ENCODE measurements around the gene SH3GL1.

SH3GL1 gene

DNA sequence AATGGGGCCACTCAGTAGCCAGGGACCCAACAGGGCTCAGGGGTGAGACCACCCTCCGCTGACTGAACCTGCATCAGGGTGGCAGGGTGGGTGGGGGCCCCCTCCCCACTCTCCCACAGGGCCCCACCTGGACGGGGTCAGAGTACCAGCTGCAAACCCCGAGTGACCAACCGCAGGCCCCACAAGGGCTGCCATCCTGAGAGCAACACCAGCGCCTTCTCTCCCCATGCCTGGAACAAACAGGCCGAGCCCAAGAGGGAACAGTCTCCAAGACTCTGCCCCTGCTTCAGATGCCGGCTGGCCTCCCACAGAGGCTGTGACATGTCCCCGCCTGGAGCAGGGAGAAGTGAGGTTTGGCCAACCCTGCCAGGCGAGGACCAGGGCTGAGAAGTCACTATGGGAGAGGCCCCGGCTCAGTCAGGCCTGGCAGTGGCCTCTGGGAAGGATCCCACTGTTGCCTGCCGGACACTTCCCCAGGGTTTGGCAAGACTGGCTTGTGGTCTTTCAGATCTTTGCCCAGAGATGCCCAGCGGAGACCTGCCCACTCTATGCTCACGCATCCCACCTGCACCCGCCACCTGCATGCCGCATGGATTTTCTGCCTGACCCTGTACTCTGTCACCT lies 29.8 kb downstream of the SH3GL1 start:
- no peak for DNase-seq (ENCODE audit: extremely low spot score)
- POLR2A ChIA-PET: no interaction called here
- CTCF ChIA-PET: interaction anchor here (0.6 to 9.9 kb wide), 14 partner anchors 9 to 154 kb away, joined by 3 to 85 read pairs (median 6); partner anchors contain the start of genes CHAF1A, MPND and SH3GL1
- TF ChIP-seq, protein P1, sequence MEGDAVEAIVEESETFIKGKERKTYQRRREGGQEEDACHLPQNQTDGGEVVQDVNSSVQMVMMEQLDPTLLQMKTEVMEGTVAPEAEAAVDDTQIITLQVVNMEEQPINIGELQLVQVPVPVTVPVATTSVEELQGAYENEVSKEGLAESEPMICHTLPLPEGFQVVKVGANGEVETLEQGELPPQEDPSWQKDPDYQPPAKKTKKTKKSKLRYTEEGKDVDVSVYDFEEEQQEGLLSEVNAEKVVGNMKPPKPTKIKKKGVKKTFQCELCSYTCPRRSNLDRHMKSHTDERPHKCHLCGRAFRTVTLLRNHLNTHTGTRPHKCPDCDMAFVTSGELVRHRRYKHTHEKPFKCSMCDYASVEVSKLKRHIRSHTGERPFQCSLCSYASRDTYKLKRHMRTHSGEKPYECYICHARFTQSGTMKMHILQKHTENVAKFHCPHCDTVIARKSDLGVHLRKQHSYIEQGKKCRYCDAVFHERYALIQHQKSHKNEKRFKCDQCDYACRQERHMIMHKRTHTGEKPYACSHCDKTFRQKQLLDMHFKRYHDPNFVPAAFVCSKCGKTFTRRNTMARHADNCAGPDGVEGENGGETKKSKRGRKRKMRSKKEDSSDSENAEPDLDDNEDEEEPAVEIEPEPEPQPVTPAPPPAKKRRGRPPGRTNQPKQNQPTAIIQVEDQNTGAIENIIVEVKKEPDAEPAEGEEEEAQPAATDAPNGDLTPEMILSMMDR (IDR thresholded peaks at IDR 0.05; ENCODE audit: control extremely low read depth, extremely low read depth, low read depth, missing control alignments): no peak

GRCh38 chr19:4369888-4370260 lies 30.5 kb downstream of the SH3GL1 start:
- TF ChIP-seq, protein P1 (IDR thresholded peaks at IDR 0.05; ENCODE audit: control extremely low read depth, extremely low read depth, low read depth, missing control alignments): peak; percentile 79

GRCh38 chr19:4369109-4369887 lies 31.0 kb downstream of the SH3GL1 start:
- DNase-seq (ENCODE audit: extremely low spot score): peak; percentile 78
- POLR2A ChIA-PET: interaction anchor here (0.9 kb wide), 1 partner anchor 27 kb away, joined by 5 read pairs; the partner anchor contains the start of gene MPND
- CTCF ChIA-PET: interaction anchor here (0.9 to 9.9 kb wide), 11 partner anchors 10 to 156 kb away, joined by 3 to 85 read pairs (median 7); partner anchors contain the start of genes CHAF1A, MPND and SH3GL1
- TF ChIP-seq, protein P1 (IDR thresholded peaks at IDR 0.05; ENCODE audit: control extremely low read depth, extremely low read depth, low read depth, missing control alignments): no peak

More at GRCh38 chr19:4369888-4370260, 30.5 kb downstream of the SH3GL1 start:
- ChIA-PET CTCF (interaction anchor here (0.6 to 9.9 kb wide), 15 partner anchors 9 to 155 kb away, joined by 3 to 85 read pairs (median 5); partner anchors contain the start of genes CHAF1A, MPND and SH3GL1), POLR2A (no interaction called here)
- peak; percentile 71 for DNase-seq (ENCODE audit: extremely low spot score)

- TF ChIP-seq, protein P1 (IDR thresholded peaks at IDR 0.05; ENCODE audit: control extremely low read depth, extremely low read depth, low read depth, missing control alignments): no peak
- DNase-seq (ENCODE audit: extremely low spot score): no peak
- ChIA-PET CTCF (interaction anchor here (0.7 to 9.9 kb wide), 7 partner anchors 9 to 101 kb away, joined by 3 to 85 read pairs (median 8); partner anchors contain the start of genes CHAF1A and SH3GL1), POLR2A (interaction anchor here (0.5 to 0.9 kb wide), 2 partner anchors 26 to 125 kb away, joined by 3 to 5 read pairs; partner anchors contain the start of gene MPND)
Measured at GRCh38 chr19:4368128-4368820, 32.1 kb downstream of the SH3GL1 start.

DNA sequence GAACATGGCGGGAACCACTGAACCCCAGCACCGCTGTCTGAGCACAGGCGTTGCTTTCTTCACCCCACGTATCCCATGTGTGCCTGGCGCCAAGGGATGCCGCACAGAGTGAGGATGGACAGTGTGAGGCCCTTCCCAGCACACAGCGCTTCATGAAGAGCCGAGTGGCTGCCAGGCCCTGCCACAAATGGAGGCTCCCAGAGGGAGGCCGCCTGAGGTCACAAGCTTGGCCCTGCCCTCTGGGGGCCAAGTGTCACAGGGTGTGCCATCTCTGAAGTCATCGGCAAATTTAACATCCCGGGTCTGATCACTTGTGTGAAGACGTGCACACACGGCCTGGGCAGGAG lies 32.6 kb downstream of the SH3GL1 start:
- CTCF ChIA-PET: interaction anchor here (0.7 to 9.9 kb wide), 6 partner anchors 8 to 101 kb away, joined by 3 to 85 read pairs (median 6); partner anchors contain the start of gene SH3GL1
- no peak for DNase-seq (ENCODE audit: extremely low spot score)
- TF ChIP-seq, protein P1 (IDR thresholded peaks at IDR 0.05; ENCODE audit: control extremely low read depth, extremely low read depth, low read depth, missing control alignments): no peak
- POLR2A ChIA-PET: interaction anchor here (0.5 kb wide), 1 partner anchor 125 kb away, joined by 3 read pairs; no protein-coding TSS in a partner anchor

DNA sequence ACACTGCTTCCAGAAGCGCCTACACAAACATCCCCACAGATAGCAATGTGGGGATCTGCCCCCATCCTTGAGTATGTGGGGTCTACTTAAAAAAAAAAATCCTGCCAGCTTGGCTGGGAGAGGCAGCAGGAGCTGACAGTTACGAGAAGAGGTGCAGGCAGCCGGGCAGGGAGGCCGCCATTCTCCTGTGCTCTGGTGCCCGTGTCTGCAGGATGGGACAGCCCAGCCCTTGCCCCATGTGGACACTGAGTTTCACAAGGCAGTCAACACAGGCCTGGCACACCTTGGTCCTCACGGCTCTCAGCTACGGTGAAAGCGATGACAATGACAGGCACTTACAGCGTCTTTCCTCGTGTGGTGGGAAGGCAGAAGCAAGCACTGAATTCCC lies 33.0 kb downstream of the SH3GL1 start:
- TF ChIP-seq, protein P1 (IDR thresholded peaks at IDR 0.05; ENCODE audit: control extremely low read depth, extremely low read depth, low read depth, missing control alignments): no peak
- DNase-seq (ENCODE audit: extremely low spot score): no peak
- POLR2A ChIA-PET: no interaction called here
- CTCF ChIA-PET: interaction anchor here (1.4 to 9.9 kb wide), 4 partner anchors 9 to 33 kb away, joined by 4 to 85 read pairs (median 6); partner anchors contain the start of gene SH3GL1
